Stimulated activated CD4-positive, alpha-beta T cell treated with anti-CD3 and anti-CD28 coated beads, TNF-alpha, amount 100 ng/mL, for 4 hours (primary cell): ENCODE measurements around the gene GIT1.

Experiments used
- DNase-seq, 3 experiments: peaks; one replicate each; pipeline ENCODE4 v3.0.0-alpha.2; 2020; ENCODE audit warnings: low read depth in 3 of 3

Gene GIT1

GRCh38 chr17:29581583-29582253 is 7.7 kb downstream of the GIT1 start:
- no peak for DNase-seq

- DNase-seq, result peak; percentile 80 to 84 (median 81)
These were observed 9.3 kb downstream of the GIT1 start for GRCh38 chr17:29579866-29580771.

- DNase-seq, result no peak
These were observed 10.6 kb downstream of the GIT1 start for GRCh38 chr17:29578626-29579485.

- no peak for DNase-seq
These were observed 11.8 kb downstream of the GIT1 start for GRCh38 chr17:29577385-29578211.

- DNase-seq, result no peak
These were observed 12.5 kb downstream of the GIT1 start for GRCh38 chr17:29577001-29577370.

- no peak for DNase-seq
These were observed 13.0 kb downstream of the GIT1 start for GRCh38 chr17:29576214-29577000.

GRCh38 chr17:29575511-29576213 is 13.8 kb downstream of the GIT1 start:
- no peak for DNase-seq

GRCh38 chr17:29574732-29575510 is 14.5 kb downstream of the GIT1 start:
- DNase-seq, result no peak

GRCh38 chr17:29573871-29574731 is 15.3 kb downstream of the GIT1 start:
- DNase-seq, result no peak

- DNase-seq, result no peak
These were observed 15.9 kb downstream of the GIT1 start for GRCh38 chr17:29573558-29573869.

GRCh38 chr17:29572691-29573557 is 16.5 kb downstream of the GIT1 start:
- peak in 2 of 3 experiments; percentile 41 to 58 for DNase-seq

GRCh38 chr17:29571883-29572681 is 17.4 kb downstream of the GIT1 start:
- no peak for DNase-seq

GRCh38 chr17:29571486-29571882 is 18.0 kb downstream of the GIT1 start:
- DNase-seq, result no peak

- no peak for DNase-seq
These were observed 18.9 kb downstream of the GIT1 start for GRCh38 chr17:29570521-29570920.

GRCh38 chr17:29569245-29569950 is 20.1 kb downstream of the GIT1 start:
- no peak for DNase-seq
